Adrenal gland (tissue), 12 donors: Measurements from ENCODE around the gene MYCBPAP. TPM values are rescaled to one million over a fixed set of nuclear protein-coding genes. Genes with fewer than 3 reads are reported as not detected.

ENCODE experiments used
- DNase-seq, 7 donors: peaks; one replicate each; pipeline ENCODE4 v3.0.0-alpha.2; 2019 to 2020
- H3K27ac ChIP-seq, 5 donors: fragments of 200-600 bp; sonication (generic) in 4 of 5; 1 replicate in 3 of 5; 2 replicates in 2 of 5; pipeline versions ENCODE4 v1.5.1 to v1.8.0; 2016 to 2020; ENCODE audit warnings: mild to moderate bottlenecking in 1 of 5
- H3K27me3 ChIP-seq: fragments of 200-600 bp; 2 replicates; pipeline ENCODE4 v1.8.0; 2021
- H3K36me3 ChIP-seq, 2 donors: fragments of 200-600 bp; replicated peaks in 1 of 2; 1 replicate in 1 of 2; 2 replicates in 1 of 2; pipeline versions ENCODE4 v1.5.1 to v1.8.0; 2018 to 2022
- H3K4me1 ChIP-seq, 2 donors: fragments of 200-600 bp; replicated peaks in 1 of 2; 1 replicate in 1 of 2; 2 replicates in 1 of 2; pipeline versions ENCODE4 v1.5.1 to v1.8.0; 2018 to 2021
- H3K4me3 ChIP-seq, 4 donors: fragments of 200-600 bp; sonication (generic) in 3 of 4; one replicate each; pipeline ENCODE4 v1.5.1; 2016 to 2018
- H3K9me3 ChIP-seq, 3 donors: fragments of 200-600 bp; sonication (generic) in 1 of 3; replicated peaks in 1 of 3; 1 replicate in 2 of 3; 2 replicates in 1 of 3; pipeline versions ENCODE4 v1.5.1 to v1.8.0; 2016 to 2021
- POLR2A ChIP-seq, 2 donors: fragments of 450-650 bp; IDR thresholded peaks; one replicate each; pipeline ENCODE4 v1.6.1; 2017; ENCODE audit warnings: antibody characterized with exemption in 2 of 2, mild to moderate bottlenecking in 2 of 2, moderate library complexity in 1 of 2
- WGBS, 4 donors: extraction: QIAGEN DNeasy Blood & Tissue Kit in 2 of 4; methylation state at CpG; one replicate each; pipeline versions ENCODE4 v1.1.5 to v1.1.7; 2013 to 2017; 5-methylcytosine and 5-hydroxymethylcytosine counted together
- intact Hi-C, 2 donors: fragments of 100-400 bp; cut with DNase I; formaldehyde crosslinking; loops; one replicate each; pipeline versions ENCODE4 v1.14.1 to v1.15.0; 2022 to 2023
- polyA plus RNA-seq, 3 donors: library from polyadenylated mRNA; stranded (reverse); fragments of 200-250 nt in 2 of 3; fragments of 350-450 nt in 1 of 3; fragmentation: Illumina TruSeq in 1 of 3; extraction: RNeasy Lipid Tissue Mini Kit (QIAGEN cat#74804) in 1 of 3; gene quantifications; one replicate each; pipeline ENCODE4 v1.2.3, GENCODE V29; 2013 to 2014
- total RNA-seq, 9 donors: library from RNA; depleted of rRNA in 4 of 9; stranded (reverse); fragments of >200 nt in 4 of 9; fragments of 120-200 nt in 1 of 9; fragmentation: NEBNext Ultra II Directional in 1 of 9; extraction: Animal tissue kit (Norgen Biotek cat#: 25700) in 1 of 9; gene quantifications; one replicate each; pipeline versions ENCODE4 v1.1.0 to v1.2.4, GENCODE V29; 2013 to 2023
- TF ChIP-seq, protein P1 (sequence below), 6 experiments: fragments of 450-650 bp in 4 of 6; fragments of 200-600 bp in 2 of 6; sonication (generic) in 1 of 6; IDR thresholded peaks; 1 replicate in 5 of 6; 2 replicates in 1 of 6; pipeline versions ENCODE4 v1.5.1 to v1.8.0; 2016 to 2021; ENCODE audit warnings: antibody characterized with exemption in 6 of 6, mild to moderate bottlenecking in 2 of 6, moderate library complexity in 1 of 6
- donor health status: healthy with polysubstance abuse.
- donor health status: Bipolar disorder and iron deficiency.
- donor health status: DM: yes; HTN: yes; CAD: no.
- donor health status: DM: no; HTN: no; CAD: no.
- donor health status: DM: no; HTN: no; CAD: no.
- donor health status: DM: yes; HTN: yes; CAD: no.

Gene MYCBPAP
- total and polyA plus RNA-seq, 12 donors = 0.12 to 8.9 (median 2.3) TPM; not detected in 1

DNA sequence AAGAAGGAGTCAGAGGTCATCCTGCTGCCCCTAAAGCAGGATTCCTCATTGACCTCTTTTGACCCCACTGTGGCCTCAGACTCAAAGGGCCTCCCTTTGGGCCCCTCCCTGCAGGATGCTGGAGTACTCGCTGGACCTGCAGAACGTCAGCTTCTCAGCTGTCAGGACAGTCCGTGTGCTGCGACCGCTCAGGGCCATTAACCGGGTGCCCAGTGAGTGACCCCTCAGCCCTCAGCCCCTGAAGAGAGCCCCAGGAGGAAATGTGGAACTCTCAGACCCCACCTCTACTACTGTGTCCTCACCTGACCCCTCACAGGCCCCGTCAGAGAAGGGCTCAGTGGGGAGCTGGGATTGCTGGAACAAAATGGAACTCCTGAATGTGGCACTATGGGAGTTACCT, 61.4 kb downstream of the MYCBPAP start:
- intact Hi-C loops = no loop called here
- no peak for DNase-seq
- H3K27me3 ChIP-seq = no peaks in the 10 kb centered on the region
- TF ChIP-seq, protein P1, sequence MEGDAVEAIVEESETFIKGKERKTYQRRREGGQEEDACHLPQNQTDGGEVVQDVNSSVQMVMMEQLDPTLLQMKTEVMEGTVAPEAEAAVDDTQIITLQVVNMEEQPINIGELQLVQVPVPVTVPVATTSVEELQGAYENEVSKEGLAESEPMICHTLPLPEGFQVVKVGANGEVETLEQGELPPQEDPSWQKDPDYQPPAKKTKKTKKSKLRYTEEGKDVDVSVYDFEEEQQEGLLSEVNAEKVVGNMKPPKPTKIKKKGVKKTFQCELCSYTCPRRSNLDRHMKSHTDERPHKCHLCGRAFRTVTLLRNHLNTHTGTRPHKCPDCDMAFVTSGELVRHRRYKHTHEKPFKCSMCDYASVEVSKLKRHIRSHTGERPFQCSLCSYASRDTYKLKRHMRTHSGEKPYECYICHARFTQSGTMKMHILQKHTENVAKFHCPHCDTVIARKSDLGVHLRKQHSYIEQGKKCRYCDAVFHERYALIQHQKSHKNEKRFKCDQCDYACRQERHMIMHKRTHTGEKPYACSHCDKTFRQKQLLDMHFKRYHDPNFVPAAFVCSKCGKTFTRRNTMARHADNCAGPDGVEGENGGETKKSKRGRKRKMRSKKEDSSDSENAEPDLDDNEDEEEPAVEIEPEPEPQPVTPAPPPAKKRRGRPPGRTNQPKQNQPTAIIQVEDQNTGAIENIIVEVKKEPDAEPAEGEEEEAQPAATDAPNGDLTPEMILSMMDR (IDR thresholded peaks at IDR 0.05) = no peak
- TF ChIP-seq POLR2A (IDR thresholded peaks at IDR 0.05) = no peak
- no peak overlapping the region for H3K4me3 ChIP-seq
- no peaks in the 10 kb centered on the region for H3K9me3 ChIP-seq
- no peak overlapping the region for H3K27ac ChIP-seq
- H3K36me3 ChIP-seq = no peaks in the 10 kb centered on the region
- WGBS, 4 donors = 80 to 100% (median 91%) methylated on average over 1 to 7 of the region's 7 CpGs
- no peaks in the 10 kb centered on the region for H3K4me1 ChIP-seq

DNA sequence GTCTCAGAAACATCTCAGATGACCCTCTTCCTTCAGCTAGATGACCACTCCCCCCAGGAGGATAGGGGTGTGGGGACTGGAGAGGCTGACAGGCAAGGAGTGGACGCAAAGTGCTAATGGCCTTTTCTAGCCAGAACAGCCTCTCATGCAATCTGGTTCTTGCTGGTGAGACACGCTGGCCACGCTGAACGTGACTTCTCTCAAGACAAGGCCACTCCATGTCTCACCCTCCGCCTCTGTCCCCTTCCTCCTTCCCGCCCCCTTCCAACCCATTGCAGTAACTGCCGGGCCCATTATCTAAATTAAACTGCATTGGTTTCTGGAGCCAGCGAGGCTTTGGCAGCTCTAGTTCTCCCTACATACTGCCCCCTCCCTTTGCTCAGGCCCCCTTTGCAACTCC, 61.8 kb downstream of the MYCBPAP start:
- H3K4me3 ChIP-seq = no peak overlapping the region
- H3K36me3 ChIP-seq = no peaks in the 10 kb centered on the region
- H3K4me1 ChIP-seq = no peaks in the 10 kb centered on the region
- no peak for TF ChIP-seq POLR2A (IDR thresholded peaks at IDR 0.05)
- TF ChIP-seq, protein P1 (IDR thresholded peaks at IDR 0.05) = no peak
- intact Hi-C loops = no loop called here
- no peaks in the 10 kb centered on the region for H3K9me3 ChIP-seq
- no peaks in the 10 kb centered on the region for H3K27me3 ChIP-seq
- no peak overlapping the region for H3K27ac ChIP-seq
- 78 to 94% (median 88%) methylated on average over 8 of the region's 8 CpGs for WGBS, 4 donors
- no peak for DNase-seq

- H3K9me3 ChIP-seq = no peaks in the 10 kb centered on the region
- DNase-seq = no peak
- 83 to 100% (median 87%) methylated on average over 2 to 7 of the region's 7 CpGs for WGBS, 4 donors
- intact Hi-C loops = no loop called here
- H3K36me3 ChIP-seq = no peaks in the 10 kb centered on the region
- H3K4me1 ChIP-seq = no peaks in the 10 kb centered on the region
- no peaks in the 10 kb centered on the region for H3K27me3 ChIP-seq
- no peak overlapping the region for H3K27ac ChIP-seq
- no peak overlapping the region for H3K4me3 ChIP-seq
- TF ChIP-seq, protein P1 (IDR thresholded peaks at IDR 0.05) = no peak
- TF ChIP-seq POLR2A (IDR thresholded peaks at IDR 0.05) = no peak
Observed at GRCh38 chr17:50570528-50570927, 62.3 kb downstream of the MYCBPAP start.

DNA sequence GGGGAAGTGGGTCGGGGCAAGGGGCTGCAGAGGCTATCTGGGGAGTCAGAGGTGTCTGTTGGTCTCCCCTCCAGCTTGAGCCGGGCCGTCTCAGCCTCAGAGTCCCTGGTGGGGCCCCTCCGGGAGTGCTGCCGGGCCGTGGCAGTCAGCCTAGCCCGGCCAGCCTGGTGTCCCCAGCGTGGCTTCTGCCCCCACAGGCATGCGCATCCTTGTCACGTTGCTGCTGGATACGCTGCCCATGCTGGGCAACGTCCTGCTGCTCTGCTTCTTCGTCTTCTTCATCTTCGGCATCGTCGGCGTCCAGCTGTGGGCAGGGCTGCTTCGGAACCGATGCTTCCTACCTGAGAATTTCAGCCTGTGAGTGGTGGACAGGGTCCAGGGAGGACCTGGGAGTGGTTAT, 63.4 kb downstream of the MYCBPAP start:
- Histone ChIP-seq H3K4me3 (no peak overlapping the region), H3K27me3 (no peaks in the 10 kb centered on the region)

More for the DNA sequence above, 63.4 kb downstream of the MYCBPAP start:
- TF ChIP-seq, protein P1 (IDR thresholded peaks at IDR 0.05) = no peak
- no peak for TF ChIP-seq POLR2A (IDR thresholded peaks at IDR 0.05)
- no peak for DNase-seq
- WGBS, 4 donors = 85 to 90% (median 86%) methylated on average over 12 to 19 of the region's 19 CpGs
- intact Hi-C loops = no loop called here
- Histone ChIP-seq H3K9me3 (no peaks in the 10 kb centered on the region), H3K36me3 (no peaks in the 10 kb centered on the region), H3K4me1 (no peaks in the 10 kb centered on the region), H3K27ac (no peak overlapping the region)
